Measurements from ENCODE around the gene NHP2. TPM values are rescaled to one million over a fixed set of nuclear protein-coding genes. Genes with fewer than 3 reads are reported as not detected.

The NHP2 gene
- polyA plus RNA-seq, 1 donor from 2014 or later, result 332 TPM

- H3K9me2 ChIP-seq (ENCODE audit: insufficient read depth, low read length), result no peaks in the 10 kb centered on the region
- no peak for TF ChIP-seq POLR2AphosphoS5 (IDR thresholded peaks at IDR 0.05)
- TF ChIP-seq TAF1 (IDR thresholded peaks at IDR 0.05; ENCODE audit: low read depth), result no peak
- no peak for TF ChIP-seq REST (IDR thresholded peaks at IDR 0.05; ENCODE audit: borderline replicate concordance)
- TF ChIP-seq EP300 (conservative IDR thresholded peaks at IDR 0.05; ENCODE audit: poor library complexity, severe bottlenecking), result no peak
- TF ChIP-seq RAD21 (conservative IDR thresholded peaks at IDR 0.05), result no peak
- no peaks in the 10 kb centered on the region for H3F3A ChIP-seq (ENCODE audit: insufficient read depth, low read length, poor library complexity, severe bottlenecking)
- no peaks in the 10 kb centered on the region for H3K27me3 ChIP-seq (ENCODE audit: insufficient read depth, low read depth, low read length)
- no peaks in the 10 kb centered on the region for H4K20me1 ChIP-seq (ENCODE audit: insufficient read depth)
- no peaks in the 10 kb centered on the region for H3K79me2 ChIP-seq (replicated peaks; ENCODE audit: insufficient read depth, low read length)
- H3K9ac ChIP-seq (ENCODE audit: low read length), result no peak overlapping the region
- H3K36me3 ChIP-seq (ENCODE audit: insufficient read depth, low read length), result no peaks in the 10 kb centered on the region
- H3K4me2 ChIP-seq (ENCODE audit: low read length), result no peak overlapping the region
- no peak overlapping the region for H2AFZ ChIP-seq (ENCODE audit: low read depth, low read length)
- no peak overlapping the region for H3K4me3 ChIP-seq (ENCODE audit: low read length)
- H3K27ac ChIP-seq (ENCODE audit: low read length), result no peak overlapping the region
- no peaks in the 10 kb centered on the region for H3K9me3 ChIP-seq (ENCODE audit: low read length)
Observed at GRCh38 chr5:178174456-178174855, 20.8 kb upstream of the NHP2 start.

GRCh38 chr5:178170455-178170854, 16.8 kb upstream of the NHP2 start:
- H3K9ac ChIP-seq (ENCODE audit: low read length), result no peak overlapping the region
- no peaks in the 10 kb centered on the region for H4K20me1 ChIP-seq (ENCODE audit: insufficient read depth)
- H3F3A ChIP-seq (ENCODE audit: insufficient read depth, low read length, poor library complexity, severe bottlenecking), result no peaks in the 10 kb centered on the region
- no peak overlapping the region for H3K27ac ChIP-seq (ENCODE audit: low read length)
- no peaks in the 10 kb centered on the region for H3K9me3 ChIP-seq (ENCODE audit: low read length)
- H3K36me3 ChIP-seq (ENCODE audit: insufficient read depth, low read length), result no peaks in the 10 kb centered on the region
- TF ChIP-seq REST (IDR thresholded peaks at IDR 0.05; ENCODE audit: borderline replicate concordance) (no peak), EP300 (conservative IDR thresholded peaks at IDR 0.05; ENCODE audit: poor library complexity, severe bottlenecking) (no peak), MXI1 (conservative IDR thresholded peaks at IDR 0.05; ENCODE audit: poor library complexity, severe bottlenecking) (no peak), EZH2 (IDR thresholded peaks at IDR 0.05; ENCODE audit: borderline replicate concordance, insufficient read depth, low read length, poor library complexity, severe bottlenecking) (no peak), CTCF (IDR thresholded peaks at IDR 0.05; ENCODE audit: poor library complexity, severe bottlenecking) (no peak), TAF1 (IDR thresholded peaks at IDR 0.05; ENCODE audit: low read depth) (no peak), RAD21 (conservative IDR thresholded peaks at IDR 0.05) (no peak), POLR2AphosphoS5 (IDR thresholded peaks at IDR 0.05) (no peak), SMC3 (conservative IDR thresholded peaks at IDR 0.05; ENCODE audit: poor library complexity) (no peak)
- H3K9me2 ChIP-seq (ENCODE audit: insufficient read depth, low read length), result no peaks in the 10 kb centered on the region
- no peaks in the 10 kb centered on the region for H3K27me3 ChIP-seq (ENCODE audit: insufficient read depth, low read depth, low read length)
- no peak overlapping the region for H3K4me3 ChIP-seq (ENCODE audit: low read length)
- no peaks in the 10 kb centered on the region for H3K79me2 ChIP-seq (replicated peaks; ENCODE audit: insufficient read depth, low read length)
- no peak overlapping the region for H3K4me2 ChIP-seq (ENCODE audit: low read length)
- H2AFZ ChIP-seq (ENCODE audit: low read depth, low read length), result no peak overlapping the region
